Kidney capillary endothelial cell (primary cell): ENCODE data around the gene CALCOCO2.

ENCODE experiments used
- DNase-seq: peaks from one replicate; pipeline ENCODE4 v3.0.0-alpha.2; 2018; ENCODE audit warnings: low spot score

Gene CALCOCO2

DNA sequence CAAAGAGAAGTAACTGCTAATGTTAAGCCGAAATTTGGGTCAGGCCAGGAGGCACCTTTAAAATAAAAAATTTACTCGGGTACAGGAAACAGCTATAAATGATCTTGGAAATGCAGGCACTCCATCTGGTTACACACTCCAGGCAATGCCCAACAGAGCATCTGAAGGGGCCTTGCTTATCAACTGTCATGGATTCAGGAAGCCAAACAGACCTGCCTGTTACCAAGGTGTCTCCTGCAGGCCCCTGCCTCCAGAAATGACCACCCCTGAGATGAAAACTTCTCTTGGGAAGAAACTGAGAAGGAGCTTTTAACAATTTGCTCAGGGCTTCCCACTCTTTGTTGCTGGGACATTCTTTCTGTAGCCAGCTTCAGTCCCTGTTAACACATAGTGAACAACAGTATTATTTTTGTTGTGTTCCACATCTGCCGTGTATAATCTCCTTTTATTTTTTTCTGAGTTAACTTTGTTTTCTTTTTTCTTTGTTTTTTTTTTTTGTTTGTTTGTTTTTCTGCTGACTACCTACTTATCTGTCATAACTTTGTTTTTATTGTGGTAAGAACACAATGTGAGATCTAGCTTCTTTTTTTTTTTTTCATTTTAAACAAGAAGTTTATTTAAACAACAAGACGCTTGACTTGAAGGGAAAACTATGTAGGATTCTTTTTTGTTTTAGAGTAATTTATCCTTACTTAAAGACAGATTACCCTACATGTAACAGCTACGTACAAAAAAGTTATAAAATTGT, 43.0 kb downstream of the CALCOCO2 start:
- DNase-seq = no peak

DNA sequence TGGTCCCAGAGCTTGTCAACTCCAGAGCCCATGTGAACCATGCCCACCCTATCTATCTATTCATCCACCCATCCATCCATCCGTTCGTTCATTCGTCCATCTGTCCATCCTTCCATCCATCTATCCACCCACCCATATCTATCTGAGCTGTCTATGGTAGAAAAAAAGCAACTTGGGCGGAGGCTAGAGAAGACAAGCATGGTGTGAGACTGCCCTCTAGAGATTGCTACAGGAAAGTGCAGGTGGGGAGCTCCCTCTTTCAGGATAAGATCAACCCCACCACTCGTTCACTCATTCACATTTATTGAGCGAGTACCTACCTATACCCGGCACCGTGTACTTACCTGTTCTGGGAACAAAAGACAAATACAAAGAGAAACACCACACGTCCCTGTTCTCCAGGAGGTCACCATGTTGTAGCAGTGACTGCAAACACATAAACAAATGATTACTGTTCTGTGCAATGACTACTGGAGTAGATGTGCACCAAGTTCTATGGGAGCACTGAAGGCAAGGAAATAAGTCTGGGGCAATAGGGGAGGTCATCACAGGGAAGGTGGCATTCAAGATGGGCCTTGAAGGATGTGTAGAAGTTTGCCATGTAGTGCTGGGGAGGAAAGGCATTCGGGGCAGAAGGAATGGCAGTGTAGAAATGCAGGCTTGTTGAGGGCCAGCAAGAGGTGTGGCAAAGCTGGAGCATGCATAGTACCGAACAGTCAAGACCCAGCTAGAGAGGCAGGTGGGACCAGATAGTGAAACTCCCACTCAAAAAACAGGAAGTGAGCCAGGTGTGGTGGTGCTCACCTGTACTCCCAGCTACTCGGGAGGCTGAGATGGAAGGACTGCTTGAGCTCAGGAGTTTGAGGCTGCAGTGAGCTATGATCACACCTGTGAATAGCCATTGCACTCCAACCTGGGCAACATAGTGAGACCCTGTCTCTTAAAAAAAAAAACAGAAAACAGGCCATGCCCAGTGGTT, 48.4 kb downstream of the CALCOCO2 start:
- peak; percentile 64 for DNase-seq

DNA sequence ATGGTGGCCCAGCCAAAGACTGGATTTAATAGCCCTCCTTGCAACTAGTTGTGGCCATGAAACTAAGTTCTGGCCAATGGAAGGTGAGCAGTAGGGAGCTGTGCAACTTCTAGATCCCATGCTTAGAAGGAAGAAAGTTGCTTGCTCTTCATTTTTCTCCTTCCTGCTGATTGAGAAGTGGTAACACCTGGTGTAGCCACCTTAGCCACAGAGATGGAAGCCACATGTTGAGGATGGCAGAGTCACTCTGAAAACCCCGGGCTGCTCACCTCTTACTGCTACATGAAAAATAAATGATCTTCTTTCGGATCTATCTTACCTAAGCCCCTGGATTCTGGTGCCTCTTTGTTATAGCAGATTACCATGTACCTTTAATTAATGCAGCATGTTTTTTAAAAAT, 51.4 kb downstream of the CALCOCO2 start:
- DNase-seq = no peak

DNA sequence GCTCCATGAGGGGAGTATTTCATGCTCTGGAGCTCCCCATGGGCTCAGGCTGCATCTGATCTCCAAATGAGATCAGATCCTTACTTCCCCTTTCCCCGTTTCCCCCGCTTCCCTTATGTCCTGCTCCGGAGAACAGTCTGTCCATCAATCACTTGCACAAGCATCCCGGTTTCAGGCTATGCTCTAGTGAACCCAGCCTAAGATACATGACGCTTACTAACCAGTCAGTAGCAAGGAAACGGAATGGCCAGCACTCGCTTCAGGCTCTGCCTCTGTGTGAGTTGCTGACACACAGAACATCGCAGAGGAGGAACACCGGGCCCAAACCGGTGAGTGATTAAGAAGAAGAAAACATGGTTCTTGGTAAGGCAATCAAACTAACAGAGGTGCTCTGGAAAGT, 52.3 kb downstream of the CALCOCO2 start:
- no peak for DNase-seq

DNA sequence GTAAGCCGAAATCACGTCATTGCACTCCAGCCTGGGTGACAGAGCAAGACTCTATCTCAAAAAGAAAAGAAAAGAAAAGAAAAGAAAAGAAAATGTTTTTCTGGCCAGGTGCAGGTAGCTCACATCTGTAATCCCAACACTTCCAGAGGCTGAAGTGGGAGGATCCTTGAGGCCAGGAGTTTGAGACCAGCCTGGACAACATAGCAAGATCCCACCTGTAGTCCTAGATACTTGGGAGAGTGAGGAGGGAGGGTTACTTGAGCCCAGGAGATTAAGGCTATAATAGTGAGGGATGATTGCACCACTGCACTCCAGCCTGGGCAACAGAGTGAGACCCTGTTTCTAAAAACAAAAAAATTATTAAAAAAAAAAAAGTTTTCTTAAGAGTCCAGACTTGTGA, 59.3 kb downstream of the CALCOCO2 start:
- DNase-seq = no peak

DNA sequence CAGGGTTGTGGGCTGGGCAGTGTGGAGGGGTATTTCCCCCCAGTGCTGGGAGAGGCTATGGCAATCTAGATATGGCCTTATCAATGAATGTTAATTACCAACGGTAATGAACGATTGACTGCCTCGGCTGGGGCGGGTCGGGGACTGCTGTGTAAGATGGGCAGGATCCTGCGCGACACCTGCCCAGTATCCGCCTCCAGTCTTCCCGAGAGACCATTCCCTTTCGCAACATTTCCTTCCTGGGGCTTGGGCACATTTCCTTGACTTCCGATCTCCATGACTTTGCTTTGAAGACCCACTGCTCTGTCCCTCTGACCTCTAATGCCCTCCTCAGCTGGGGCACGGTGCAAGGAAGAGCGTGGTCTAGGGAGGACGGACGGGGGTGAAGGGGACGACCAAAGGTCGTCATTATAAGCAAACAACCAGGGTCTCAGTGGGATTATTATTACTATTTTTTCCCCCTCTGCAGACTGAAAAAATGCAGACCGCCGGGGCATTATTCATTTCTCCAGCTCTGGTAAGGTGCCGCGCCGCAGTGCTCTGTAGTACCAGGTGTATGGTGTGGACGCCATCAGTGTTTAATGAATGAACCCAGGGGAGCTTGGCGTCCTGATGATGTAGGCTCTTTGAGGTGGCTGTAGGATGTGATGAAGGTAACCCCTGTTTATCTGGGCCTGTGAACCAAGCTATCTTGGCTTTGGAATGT, 62.3 kb downstream of the CALCOCO2 start:
- DNase-seq = no peak

DNA sequence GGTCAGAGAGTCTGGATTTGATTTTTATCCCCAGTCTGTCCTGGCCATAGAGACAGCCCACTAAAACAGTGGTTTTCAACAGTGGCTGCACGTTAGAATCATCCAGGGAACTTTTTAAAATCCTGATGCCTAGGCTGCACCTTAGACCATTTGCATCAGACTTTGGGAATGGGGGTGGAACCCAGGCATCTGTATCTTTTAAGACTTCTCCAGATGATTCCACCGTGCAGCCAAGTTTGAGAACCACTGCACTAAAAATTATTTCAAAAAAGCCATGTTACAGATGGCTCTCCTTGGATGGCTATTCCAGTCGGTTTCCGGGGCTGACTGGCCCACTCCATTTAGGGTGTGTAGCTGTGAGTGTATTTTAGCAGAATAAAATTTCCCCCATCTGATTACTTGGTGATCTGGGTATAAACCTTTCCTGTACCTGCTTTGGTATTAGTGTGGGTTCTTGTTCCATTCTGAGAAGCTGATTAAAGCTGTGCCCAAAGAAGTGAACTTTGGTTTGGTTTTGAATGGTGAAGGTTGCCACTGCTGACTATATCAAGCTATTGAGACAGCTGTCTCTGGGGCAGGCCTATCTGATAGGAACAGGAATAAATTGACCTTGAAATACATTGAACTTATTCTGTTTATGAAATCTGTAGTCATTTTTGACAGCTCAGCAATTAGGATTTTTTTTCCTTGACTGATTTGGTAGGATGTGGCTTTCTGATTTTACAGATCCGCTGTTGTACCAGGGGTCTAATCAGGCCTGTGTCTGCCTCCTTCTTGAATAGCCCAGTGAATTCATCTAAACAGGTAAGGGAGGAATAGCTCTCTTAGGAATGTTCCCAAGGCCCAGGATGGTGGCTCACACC, 63.0 kb downstream of the CALCOCO2 start:
- DNase-seq = no peak

DNA sequence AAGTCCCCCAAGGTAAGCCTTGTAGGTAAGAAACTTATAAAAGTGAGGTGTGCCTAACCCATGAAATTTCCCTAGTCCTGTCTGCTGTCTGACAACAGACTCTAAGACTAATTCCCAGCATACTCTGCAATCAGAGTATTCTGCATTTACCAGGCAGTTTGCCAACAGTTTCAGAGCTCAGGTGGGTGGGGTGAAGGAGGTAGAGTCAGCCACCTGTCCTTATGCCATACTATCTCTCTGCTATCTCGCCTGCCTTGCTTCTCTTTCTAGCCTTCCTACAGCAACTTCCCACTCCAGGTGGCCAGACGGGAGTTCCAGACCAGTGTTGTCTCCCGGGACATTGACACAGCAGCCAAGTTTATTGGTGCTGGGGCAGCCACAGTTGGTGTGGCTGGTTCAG, 64.1 kb downstream of the CALCOCO2 start:
- no peak for DNase-seq

DNA sequence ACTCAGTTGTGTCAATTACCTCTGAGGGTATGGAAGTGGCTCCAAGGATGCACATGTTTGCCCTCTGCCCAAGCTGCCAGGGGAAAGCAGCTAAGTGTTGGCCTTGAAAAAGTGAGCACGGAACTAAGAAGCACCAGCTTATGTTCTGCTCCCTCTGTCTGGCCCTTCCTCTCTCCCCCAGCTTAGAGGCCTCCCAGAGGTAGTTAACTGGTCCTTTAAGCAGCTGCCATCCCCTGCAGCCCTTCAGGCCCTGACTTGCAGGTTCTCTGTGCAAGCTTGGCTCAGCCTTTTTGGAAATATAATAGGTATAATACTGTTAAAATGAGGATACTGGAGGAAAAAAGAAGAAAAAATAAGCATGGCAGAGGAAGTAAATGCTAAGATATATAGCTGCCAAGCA, 70.4 kb downstream of the CALCOCO2 start:
- no peak for DNase-seq

DNA sequence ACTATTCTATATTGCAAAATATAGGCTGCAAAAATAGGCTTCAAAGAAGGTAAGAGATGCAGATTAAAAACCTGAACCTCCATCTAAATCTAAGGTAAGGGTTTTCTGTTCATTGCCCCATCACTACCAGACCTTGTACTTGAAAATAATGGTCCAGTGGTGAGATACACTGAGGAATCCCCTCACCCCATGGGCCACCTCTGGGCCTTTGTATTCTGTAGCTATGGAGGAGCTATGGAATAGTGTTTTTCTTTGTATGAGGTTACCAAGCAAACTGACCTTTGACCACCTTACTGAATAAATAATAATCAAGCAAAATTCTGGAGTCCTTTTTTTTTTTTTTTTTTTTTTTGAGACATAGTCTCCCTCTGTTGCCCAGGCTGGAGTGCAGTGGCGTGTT, 72.6 kb downstream of the CALCOCO2 start:
- no peak for DNase-seq

DNA sequence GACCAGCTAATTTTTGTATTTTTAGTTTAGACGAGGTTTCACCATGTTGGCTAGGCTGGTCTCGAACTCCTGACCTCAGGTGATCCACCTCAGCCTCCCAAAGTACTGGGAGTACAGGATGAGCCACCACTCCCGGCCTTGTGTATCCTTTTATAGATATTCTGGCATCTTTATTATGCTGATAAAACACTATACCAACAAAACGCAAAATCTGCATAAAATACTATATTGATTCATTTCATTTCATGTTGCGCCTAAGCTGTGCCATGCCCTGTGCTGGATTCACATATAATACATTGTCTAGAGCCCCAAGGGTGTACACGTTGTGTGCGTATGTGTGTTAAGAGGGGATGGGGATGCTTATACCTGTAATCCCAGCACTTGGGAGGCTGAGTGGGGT, 73.6 kb downstream of the CALCOCO2 start:
- DNase-seq = no peak

DNA sequence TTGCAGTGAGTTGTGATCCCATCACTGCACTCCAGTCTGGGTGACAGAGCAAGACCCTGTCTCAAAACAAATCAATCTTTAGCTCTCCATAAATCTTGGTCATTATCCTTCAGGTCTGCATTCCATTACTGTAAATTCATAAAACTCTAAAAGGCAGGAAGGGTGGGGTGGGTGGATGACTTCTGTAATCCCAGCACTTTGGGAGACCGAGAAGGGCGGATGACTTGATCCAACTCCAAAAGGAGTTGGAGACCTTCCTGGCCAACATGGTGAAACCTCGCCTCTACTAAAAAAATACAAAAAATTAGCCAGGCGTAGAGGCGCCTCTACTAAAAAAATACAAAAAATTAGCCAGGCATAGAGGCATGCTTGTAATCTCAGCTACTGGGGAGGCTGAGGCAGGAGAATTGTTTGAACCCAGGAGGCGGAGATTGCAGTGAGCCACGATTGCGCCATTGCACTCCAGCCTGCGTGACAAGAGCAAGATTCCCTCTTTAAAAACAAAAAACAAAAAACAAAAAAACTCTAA, 75.2 kb downstream of the CALCOCO2 start:
- no peak for DNase-seq

DNA sequence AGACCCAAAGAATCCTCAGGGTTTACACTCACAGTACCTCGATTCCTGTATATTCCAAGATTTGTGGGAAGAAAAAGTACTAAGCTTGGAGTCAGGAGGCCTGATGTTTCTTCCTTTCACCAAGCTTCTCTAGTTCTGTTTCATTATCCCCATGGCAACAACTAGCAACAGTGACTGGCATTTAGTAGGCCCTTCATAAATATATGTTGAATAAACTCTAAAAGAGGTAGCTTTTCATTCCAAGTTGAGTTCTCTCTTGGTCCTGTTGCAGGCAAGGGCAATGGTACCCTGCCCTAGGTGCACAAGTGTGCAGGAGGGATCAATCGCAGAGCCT, 76.8 kb downstream of the CALCOCO2 start:
- no peak for DNase-seq

DNA sequence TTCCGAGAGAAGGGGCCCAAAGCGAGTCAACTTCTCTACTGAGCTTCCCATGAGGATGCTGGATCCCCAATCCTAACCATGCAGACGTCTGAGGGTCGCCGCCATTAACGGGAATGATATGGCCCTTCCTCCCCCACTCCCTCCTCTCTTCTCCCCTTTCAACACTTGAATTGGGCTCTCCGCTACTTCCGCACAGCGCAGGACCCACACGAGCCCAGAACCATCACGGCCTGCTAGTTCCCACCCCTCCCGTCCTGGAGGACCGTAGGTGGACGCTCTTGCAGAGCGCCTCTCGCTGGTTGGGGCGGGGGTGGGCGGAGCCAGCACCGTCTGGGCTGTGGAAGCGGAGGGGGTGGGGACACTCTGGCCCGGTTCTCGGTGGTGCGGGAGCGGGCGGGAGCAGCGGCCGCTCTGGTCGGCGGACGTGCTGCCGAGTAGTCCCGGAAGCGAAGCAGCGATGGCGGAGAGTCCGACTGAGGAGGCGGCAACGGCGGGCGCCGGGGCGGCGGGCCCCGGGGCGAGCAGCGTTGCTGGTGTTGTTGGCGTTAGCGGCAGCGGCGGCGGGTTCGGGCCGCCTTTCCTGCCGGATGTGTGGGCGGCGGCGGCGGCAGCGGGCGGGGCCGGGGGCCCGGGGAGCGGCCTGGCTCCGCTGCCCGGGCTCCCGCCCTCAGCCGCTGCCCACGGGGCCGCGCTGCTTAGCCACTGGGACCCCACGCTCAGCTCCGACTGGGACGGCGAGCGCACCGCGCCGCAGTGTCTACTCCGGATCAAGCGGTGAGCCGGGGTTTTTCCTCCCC, 77.4 kb downstream of the CALCOCO2 start, which contains the start of gene UBE2Z:
Gene UBE2Z, plus strand, starts transcription at position 361 of the 797 bp plus-strand sequence. Its CDS starts 97 bp downstream, at position 458.
- peak; percentile 79 for DNase-seq

DNA sequence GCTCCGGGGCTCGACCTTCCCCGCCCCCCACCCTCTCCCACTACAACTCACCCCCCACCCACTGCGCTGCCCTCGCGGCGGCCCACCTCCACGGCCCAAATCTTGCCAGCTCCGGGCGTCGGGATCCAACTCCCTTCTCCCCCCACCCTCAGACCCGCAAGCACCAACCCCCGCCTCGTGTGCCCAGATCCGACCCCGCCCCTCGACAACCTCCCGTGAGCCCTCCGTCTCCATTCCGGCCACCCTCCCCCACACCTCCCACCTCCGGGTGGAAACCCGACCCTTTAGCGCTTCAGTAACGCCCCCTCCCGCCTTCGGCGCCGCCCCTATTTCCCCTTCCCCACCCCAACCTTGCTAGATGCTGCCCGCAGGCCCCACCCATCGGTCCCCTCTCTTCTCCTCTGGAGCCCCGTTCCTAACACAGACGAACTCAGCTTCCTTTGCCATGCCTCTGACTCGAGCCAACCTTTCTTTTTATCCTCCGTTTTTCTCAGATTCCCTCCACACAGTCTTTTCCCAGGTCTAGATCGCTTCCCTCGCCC, 78.1 kb downstream of the CALCOCO2 start:
- DNase-seq = peak; percentile 64

DNA sequence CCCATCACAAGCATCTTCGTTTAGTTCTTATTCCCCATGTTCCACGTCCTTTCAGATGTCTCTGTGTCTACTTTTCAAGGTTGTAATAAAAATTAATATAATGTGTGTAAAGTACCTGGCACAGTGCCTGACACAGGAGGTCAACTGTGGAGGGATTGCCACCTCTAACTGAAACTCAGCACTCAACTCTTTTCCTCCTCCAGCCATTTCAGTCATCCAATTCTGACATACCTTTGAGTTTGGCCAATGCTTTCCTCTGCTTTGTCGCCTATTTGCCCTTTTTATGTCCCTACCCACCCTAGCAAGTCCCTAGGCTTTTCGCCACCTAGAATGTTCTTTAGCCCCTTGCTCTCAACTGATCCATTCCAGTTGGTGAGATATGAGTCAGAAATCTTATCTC, 78.9 kb downstream of the CALCOCO2 start:
- DNase-seq = no peak

DNA sequence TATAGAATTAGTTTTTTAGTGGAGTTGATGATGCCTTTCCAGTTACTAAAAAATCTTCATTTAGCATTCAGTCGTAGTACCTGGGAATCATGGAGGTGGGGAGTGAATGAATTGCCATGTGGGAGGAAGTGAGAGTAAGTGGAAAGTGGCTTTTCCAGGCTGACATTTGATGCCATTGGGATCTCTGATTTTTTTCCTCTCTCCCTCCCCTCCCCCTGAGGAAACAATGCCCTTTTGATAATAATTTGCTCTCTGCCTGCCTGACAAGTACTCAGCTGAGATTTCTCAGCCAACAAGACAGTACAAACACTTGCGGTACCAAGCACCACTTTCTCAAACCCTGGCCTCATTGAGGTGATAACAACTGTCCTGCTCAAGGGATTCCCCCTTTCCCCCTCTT, 79.5 kb downstream of the CALCOCO2 start:
- DNase-seq = no peak

DNA sequence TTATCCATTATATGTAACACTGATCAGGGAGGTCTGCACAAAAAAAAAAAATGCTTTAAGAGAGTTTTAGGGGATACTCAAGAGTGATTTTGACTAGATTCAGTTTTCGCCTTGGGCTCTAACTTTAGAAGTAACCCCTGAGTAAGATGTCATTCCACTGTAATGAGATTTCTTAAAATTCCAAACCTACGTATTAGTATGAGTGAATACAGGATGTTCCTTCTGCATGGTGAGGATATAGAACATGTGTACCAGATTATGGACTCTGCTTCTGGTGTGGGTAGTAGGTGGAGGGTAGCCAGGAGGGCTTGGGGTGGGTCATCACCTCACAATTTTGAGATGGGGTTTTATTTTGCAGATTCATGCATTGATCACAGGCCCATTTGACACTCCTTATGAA, 81.6 kb downstream of the CALCOCO2 start:
- no peak for DNase-seq
